Activated CD4-positive, alpha-beta T cell treated with anti-CD3 and anti-CD28 coated beads, Interleukin-2, amount 50 U/mL, for 16 hours (primary cell): ENCODE data around the gene TMEM247.

Source experiments
- DNase-seq: peaks from one replicate; pipeline ENCODE4 v3.0.0-alpha.2; 2020

Gene TMEM247

DNA sequence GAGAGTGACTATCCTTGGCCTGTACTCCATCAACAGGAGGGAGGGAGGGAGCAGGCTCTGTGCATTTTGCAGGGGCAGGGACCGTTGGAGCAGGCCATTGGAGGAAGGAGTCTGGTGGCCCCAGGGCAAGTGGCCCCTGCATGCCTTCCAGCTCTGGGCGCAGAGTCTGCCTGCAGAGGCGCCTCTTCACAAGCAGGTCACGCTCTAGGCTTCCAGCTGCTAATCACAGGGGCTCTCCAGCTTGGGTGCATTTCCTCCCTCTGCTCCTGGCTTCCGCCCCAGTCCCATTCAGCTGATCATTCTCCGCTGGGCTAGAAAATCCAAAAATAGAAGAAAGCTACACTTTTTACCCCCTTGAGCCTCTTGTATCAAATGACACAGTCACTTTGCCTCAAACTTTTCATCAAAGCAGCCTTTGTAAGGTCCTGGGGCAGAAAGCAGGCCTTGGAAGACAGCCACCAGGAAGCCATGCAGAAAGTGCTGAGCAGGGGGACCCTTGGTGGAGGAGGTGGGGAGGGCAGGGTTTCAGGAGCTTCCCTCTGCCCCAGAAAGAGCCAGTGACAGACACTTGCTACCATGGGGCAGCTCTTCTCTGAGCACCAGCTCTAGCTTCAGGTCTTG is 11.3 kb downstream of the TMEM247 start:
- no peak for DNase-seq

DNA sequence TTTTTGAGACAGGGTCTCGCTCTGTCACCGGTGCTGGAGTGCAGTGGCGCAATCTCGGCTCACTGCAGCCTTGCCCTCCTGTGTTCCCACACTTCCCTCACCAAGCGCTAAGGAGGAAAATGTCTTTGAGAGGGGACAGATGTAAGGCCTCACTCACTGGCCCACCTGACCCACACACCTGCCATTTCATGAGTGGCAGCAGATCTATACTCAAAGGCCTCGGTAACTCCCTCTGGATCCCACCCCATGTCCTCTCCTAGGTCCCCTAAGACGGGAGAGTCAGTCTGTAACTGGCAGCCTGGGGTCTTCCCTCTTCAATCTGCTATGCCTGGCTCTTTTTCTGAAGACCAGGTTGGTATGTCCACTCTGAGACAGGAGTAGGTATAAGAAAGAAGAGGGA is 12.9 kb downstream of the TMEM247 start:
- no peak for DNase-seq

DNA sequence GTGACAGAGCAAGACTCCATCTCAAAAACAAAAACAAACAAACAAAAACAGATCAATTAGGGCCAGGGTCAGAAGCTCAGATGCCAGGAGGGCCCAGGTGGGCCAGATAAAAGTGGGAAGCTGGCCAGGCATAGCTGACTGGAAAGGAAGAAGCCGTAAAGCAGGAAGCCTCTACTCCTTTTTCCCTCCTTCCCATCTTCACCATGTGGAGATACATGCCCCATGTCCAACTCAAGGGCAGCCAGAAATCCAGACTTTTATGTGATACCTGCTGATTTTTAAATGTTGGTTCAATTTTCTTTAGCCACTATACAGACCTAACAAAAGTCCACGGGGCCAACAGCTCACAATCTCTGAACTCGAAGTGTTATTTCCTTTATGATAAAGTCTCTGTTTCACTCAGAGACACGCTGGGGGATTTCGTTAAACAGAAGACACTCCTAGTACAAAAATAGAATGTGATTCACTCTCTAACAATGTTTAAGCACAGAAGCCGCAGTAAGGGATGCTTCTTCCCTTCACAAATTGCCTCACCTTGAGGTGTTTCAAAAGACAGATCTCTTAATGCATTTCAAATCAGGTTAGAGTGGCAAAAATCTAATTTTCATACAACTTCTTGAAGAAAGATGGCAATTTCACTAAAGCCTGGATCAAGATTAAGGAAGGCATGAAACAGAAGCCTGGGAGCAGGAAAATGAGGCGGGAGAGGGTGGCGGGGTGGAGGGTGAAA is 14.0 kb downstream of the TMEM247 start:
- peak; percentile 23 for DNase-seq

DNA sequence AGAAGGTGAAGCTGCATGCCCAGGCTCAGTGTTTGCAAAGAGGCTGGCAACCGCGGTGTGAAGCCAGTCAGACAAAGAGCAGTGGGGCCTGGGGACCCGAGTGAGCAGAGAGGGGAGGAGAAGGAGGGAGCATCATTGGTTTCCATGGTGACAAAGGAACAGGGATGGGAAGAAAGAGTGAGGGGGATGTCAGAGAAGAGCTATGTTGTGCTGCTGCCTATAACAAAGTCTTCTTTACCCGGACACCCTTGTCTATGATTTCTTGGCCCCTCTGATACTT is 14.5 kb downstream of the TMEM247 start:
- no peak for DNase-seq

DNA sequence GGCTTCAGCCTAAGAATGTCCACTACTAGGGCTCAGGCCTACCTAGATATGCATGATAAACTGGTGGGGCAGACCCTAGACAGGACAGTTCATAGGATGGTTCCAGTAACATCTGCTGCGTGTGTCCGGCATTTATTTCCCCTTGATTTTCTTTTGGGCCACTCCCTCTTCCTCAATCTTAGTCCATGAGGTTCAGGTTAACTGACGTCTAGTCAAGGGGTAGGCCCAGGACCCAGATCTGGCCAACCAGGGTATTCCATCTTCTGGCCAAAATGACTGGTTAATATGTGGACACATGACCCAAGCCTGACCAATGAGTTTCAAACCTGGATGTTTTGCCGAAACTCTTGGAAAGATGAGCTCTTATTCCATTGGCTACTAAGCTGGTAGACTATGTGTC is 15.2 kb downstream of the TMEM247 start:
- DNase-seq = no peak

- DNase-seq = no peak
These were observed 16.1 kb downstream of the TMEM247 start for GRCh38 chr2:46495231-46496030.

DNA sequence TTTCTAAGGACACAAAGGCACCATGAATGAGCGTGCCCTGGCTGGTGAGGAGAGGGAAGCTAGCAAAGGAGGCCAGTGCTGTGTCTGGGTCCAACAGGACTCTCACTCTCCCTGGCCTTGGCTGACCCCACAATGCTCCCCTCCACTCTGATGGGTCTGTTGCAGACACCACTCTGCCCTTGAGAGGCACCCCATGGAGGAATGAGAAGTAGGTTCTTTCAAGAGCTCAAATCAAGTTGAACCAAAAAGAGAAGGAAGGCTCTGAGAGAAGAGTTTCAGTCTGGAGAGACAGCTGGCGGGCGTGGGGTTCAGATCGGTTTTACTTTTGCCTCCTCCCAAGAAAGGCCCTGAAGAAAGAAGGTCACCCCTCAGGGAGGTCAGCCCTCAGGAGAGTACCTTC is 18.4 kb downstream of the TMEM247 start:
- no peak for DNase-seq

DNA sequence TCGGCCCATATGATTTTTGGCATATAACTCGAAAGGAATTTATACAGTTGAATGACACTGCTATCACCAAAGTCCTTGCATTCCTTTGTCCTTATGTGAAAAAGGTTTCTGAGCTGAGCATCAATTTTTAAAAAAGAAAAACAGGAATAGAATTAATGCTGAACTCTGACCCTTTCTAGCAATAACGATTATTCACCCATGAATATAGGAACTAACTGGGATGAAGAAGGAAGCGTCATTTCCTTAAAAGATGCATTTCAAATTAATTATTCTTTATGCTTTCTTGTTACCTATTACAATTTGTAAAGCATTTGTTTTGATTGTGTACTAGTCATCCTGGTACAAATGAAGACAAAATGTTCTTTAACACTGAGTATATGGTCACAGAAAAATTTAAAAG is 19.3 kb downstream of the TMEM247 start:
- DNase-seq = no peak

GRCh38 chr2:46499392-46499785 is 20.0 kb downstream of the TMEM247 start:
- no peak for DNase-seq

GRCh38 chr2:46500801-46501200 is 21.4 kb downstream of the TMEM247 start:
- no peak for DNase-seq

GRCh38 chr2:46502291-46502885 is 23.0 kb downstream of the TMEM247 start:
- no peak for DNase-seq

DNA sequence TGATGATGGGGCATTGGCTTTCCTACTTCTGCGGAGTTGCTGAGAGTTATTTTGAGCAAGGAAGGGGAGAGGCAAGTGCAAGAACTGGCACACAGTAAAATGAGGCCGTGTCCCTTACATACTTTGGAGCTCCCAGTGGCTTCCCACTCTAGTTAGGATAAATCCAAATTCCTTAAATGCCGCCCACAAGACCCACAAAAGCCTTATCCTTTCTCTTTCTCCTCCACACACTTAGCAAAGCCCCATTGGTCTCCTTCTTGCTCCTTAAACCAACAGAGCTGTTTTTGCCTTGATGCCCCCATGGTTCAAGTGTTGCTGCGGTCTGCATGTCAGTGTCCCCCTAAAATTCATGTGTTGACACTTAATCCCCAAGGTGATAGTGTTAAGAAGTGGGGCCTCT is 24.3 kb downstream of the TMEM247 start:
- DNase-seq = no peak

- no peak for DNase-seq
These were observed 24.9 kb downstream of the TMEM247 start for GRCh38 chr2:46504221-46504620.

DNA sequence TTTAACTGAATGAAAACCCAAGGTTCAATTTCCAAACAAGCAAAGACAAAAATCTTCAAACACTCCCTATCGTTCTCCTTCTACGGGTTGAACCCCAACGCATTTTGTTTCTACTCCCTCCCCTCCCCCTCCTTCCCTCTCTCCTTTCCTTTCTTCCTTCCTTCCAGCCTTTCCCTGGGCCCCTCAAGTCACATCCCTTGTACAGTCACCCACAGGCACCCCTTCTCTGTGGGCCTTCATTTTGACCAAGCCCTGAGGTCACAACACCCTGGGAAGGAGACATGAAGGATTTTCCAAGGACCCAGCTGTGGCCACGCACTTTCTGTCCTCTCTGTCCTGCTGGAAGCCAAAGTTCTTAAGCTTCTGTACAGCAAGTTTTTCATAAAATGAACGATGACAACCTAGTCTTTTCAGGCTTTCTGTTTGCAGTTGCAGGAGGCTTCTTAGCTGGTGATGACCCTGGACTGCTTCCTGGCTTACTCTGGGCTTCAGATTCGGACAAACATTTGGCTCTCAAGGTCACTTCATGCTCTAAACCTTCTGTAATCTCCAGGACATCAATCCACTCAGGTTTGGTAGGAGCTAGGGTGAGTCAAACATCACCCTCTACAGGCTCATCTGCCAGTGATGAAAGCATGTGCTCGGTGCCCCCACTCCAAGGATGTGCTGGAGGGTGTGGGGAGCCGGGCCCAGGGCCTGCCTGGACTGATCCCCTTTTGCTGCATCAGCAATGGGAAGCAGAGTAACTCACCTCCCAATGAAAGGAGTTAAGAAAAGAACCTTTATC is 25.5 kb downstream of the TMEM247 start:
- no peak for DNase-seq

- no peak for DNase-seq
These were observed 26.1 kb downstream of the TMEM247 start for GRCh38 chr2:46505472-46505783.

DNA sequence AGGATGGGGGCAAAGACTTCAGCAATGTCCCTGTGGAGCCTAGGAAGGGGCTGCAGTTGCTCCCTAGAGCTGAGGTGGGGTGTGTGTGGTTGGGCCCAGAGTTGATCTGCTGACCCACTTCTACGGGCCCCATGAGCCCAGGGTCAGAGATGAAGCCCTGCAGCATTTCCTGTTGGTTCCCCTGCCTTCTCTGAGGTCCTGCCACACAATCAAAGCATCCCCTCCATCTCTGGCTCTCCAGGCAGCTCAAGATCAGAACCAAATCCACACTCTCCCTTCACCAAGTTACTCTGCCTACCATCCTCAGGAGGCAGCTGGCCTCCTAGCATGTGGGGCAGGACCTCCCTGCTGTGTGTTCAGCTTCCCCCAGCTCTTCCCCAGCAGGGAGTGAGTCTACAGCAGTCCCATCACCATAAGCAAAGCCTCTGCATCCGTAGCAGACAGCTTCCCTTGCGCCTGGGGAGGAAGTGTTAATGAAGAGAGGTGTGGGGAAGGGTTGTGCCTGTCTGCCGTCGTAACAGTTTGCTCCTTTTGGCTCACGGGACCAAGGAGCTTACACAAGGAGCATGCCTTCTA is 26.9 kb downstream of the TMEM247 start:
- no peak for DNase-seq

- no peak for DNase-seq
These were observed 28.9 kb downstream of the TMEM247 start for GRCh38 chr2:46508312-46508711.

GRCh38 chr2:46508759-46509158 is 29.4 kb downstream of the TMEM247 start:
- DNase-seq = no peak

GRCh38 chr2:46509804-46510203 is 30.4 kb downstream of the TMEM247 start:
- DNase-seq = no peak

DNA sequence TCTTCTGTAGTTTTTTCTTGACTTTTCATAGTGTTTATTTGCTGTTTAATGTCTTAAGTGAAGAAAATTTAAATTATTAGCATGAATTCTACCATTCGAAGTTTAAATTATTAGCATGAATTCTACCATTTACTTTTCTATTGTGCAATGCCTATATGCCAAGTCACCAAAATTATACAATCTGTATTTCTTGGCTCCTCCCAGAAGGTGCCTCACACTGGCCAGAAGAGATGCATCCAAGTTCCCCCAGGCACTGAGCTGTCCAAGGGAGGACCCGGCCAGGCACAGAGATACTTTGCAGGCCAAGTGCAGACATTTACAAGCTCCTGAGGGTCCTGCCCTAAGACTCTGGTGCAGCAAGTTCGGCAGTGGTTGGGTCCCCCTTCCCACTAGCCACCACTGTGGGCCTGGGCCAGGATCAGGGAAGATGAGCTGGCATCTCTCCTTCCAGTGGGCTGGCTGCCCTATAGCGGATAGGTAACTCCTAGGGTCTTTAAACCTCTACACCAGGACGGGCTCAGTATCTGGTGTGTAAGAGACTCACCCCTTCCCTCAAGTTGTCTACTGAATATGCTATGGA is 31.3 kb downstream of the TMEM247 start:
- no peak for DNase-seq

GRCh38 chr2:46512185-46512584 is 32.8 kb downstream of the TMEM247 start:
- no peak for DNase-seq

- no peak for DNase-seq
These were observed 35.4 kb downstream of the TMEM247 start for GRCh38 chr2:46514738-46515137.

GRCh38 chr2:46517485-46517884 is 38.1 kb downstream of the TMEM247 start:
- no peak for DNase-seq
